SK-N-SH treated with all-trans-retinoic acid at 6 μM for 48 hours (cell line): ENCODE results near the gene STK39.

Experiments
- RARB ChIP-seq: fragments of 250-450 bp; sonication (Bioruptor Pico); IDR thresholded peaks from 2 replicates; pipeline ENCODE4 v1.8.0; 2021; ENCODE audit warnings: mild to moderate bottlenecking, moderate library complexity
- TSHZ2 ChIP-seq: fragments of 250-450 bp; sonication (Bioruptor Pico); IDR thresholded peaks from 2 replicates; pipeline ENCODE4 v1.5.0; 2020; ENCODE audit warnings: mild to moderate bottlenecking, moderate library complexity
- ZFP3 ChIP-seq: fragments of 250-450 bp; sonication (Bioruptor Pico); IDR thresholded peaks from 2 replicates; pipeline ENCODE4 v1.5.0; 2020; ENCODE audit warnings: mild to moderate bottlenecking, moderate library complexity

- TF ChIP-seq ZFP3 (CRISPR knock-in tag) (no peak), TSHZ2 (CRISPR knock-in tag) (no peak), RARB (no peak)
Observed at GRCh38 chr2:168072626-168073303, 174.6 kb downstream of the STK39 start.
